DND-41 (cell line): Measurements from ENCODE around the gene TAF11L2.
"Not testable (repeated sequence)": the region's sequence is repeated elsewhere in the genome, so short reads cannot be mapped to it uniquely, and the experiment has no call there.

Experiments used
- EZH2 ChIP-seq: IDR thresholded peaks from 3 replicates; pipeline ENCODE4 v1.6.1; 2012; ENCODE audit warnings: borderline replicate concordance, low read depth, mild to moderate bottlenecking, moderate library complexity, low read length, inconsistent platforms; ENCODE audit not compliant: severe bottlenecking
- TF ChIP-seq, protein P1 (sequence below): IDR thresholded peaks from 2 replicates; pipeline ENCODE4 v1.5.1; 2012; ENCODE audit warnings: borderline replicate concordance, low read length, moderate library complexity, mild to moderate bottlenecking; ENCODE audit not compliant: poor library complexity, severe bottlenecking; ENCODE audit errors: extremely low read depth

DNA sequence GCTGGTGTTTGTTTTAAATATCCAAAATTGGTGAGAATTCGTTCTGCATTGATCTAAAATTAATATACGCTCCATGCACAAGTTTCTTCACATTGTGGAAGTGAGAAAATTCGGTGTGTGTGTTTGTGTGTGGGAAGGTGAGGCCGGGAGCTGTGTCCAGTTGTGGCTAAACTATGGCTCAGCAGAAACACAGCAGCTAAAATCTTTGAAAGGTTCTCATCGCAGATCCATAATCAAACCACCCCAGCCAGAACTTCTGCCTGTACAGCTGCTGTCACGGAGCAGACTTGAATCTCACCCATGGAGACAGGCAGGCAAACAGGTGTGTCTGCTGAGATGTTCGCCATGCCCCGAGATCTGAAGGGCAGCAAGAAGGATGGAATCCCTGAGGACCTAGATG lies at the start of gene TAF11L2:
- TF ChIP-seq EZH2 = not testable (repeated sequence)
- TF ChIP-seq, protein P1, sequence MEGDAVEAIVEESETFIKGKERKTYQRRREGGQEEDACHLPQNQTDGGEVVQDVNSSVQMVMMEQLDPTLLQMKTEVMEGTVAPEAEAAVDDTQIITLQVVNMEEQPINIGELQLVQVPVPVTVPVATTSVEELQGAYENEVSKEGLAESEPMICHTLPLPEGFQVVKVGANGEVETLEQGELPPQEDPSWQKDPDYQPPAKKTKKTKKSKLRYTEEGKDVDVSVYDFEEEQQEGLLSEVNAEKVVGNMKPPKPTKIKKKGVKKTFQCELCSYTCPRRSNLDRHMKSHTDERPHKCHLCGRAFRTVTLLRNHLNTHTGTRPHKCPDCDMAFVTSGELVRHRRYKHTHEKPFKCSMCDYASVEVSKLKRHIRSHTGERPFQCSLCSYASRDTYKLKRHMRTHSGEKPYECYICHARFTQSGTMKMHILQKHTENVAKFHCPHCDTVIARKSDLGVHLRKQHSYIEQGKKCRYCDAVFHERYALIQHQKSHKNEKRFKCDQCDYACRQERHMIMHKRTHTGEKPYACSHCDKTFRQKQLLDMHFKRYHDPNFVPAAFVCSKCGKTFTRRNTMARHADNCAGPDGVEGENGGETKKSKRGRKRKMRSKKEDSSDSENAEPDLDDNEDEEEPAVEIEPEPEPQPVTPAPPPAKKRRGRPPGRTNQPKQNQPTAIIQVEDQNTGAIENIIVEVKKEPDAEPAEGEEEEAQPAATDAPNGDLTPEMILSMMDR = not testable (repeated sequence)
